ENCODE data around the gene MADCAM1.

DNA sequence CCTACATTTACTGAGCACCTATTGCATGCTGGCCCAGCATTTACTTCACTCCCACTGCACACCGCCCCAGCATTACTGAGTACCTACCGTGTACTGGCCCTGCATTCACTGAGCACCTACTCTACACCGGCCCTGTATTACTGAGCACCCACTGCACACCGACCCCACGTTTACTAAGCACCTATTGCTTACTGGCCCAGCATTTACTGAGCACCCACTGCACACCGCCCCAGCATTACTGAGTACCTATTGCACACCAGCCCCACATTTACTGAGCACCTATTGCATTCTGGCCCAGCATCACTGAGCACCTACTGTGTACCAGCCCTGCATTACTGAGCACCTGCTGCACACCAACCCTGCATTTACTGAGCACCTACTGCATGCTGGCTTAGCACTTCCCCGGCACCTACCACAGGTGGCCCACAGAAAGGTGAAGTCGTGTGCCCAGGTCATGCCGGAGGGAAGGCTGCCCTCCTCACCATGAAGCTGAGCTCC lies 17.9 kb downstream of the MADCAM1 start:
- TF ChIP-seq ZNF565 (CRISPR knock-in tag; conservative IDR thresholded peaks at IDR 0.05; ENCODE audit: low read depth) (no peak), CSDC2 (CRISPR knock-in tag; IDR thresholded peaks at IDR 0.05) (no peak), ZFP30 (CRISPR knock-in tag; IDR thresholded peaks at IDR 0.05) (no peak), ZFP3 (CRISPR knock-in tag; IDR thresholded peaks at IDR 0.05) (no peak), ARNTL (CRISPR knock-in tag; IDR thresholded peaks at IDR 0.05; ENCODE audit: borderline replicate concordance, low read depth) (no peak), SNAI2 (CRISPR knock-in tag; IDR thresholded peaks at IDR 0.05) (no peak), TOX (CRISPR knock-in tag; IDR thresholded peaks at IDR 0.05; ENCODE audit: borderline replicate concordance) (no peak), GLIS3 (CRISPR knock-in tag; IDR thresholded peaks at IDR 0.05) (no peak), ZNF8 (CRISPR knock-in tag; IDR thresholded peaks at IDR 0.05) (no peak), ZNF70 (CRISPR knock-in tag; IDR thresholded peaks at IDR 0.05) (no peak)
- TF ChIP-seq, protein P1, sequence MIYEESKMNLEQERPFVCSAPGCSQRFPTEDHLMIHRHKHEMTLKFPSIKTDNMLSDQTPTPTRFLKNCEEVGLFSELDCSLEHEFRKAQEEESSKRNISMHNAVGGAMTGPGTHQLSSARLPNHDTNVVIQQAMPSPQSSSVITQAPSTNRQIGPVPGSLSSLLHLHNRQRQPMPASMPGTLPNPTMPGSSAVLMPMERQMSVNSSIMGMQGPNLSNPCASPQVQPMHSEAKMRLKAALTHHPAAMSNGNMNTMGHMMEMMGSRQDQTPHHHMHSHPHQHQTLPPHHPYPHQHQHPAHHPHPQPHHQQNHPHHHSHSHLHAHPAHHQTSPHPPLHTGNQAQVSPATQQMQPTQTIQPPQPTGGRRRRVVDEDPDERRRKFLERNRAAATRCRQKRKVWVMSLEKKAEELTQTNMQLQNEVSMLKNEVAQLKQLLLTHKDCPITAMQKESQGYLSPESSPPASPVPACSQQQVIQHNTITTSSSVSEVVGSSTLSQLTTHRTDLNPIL (CRISPR knock-in tag; IDR thresholded peaks at IDR 0.05; ENCODE audit: low read depth), result no peak
- TF ChIP-seq, protein P2, sequence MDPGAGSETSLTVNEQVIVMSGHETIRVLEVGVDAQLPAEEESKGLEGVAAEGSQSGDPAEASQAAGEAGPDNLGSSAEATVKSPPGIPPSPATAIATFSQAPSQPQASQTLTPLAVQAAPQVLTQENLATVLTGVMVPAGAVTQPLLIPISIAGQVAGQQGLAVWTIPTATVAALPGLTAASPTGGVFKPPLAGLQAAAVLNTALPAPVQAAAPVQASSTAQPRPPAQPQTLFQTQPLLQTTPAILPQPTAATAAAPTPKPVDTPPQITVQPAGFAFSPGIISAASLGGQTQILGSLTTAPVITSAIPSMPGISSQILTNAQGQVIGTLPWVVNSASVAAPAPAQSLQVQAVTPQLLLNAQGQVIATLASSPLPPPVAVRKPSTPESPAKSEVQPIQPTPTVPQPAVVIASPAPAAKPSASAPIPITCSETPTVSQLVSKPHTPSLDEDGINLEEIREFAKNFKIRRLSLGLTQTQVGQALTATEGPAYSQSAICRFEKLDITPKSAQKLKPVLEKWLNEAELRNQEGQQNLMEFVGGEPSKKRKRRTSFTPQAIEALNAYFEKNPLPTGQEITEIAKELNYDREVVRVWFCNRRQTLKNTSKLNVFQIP (CRISPR knock-in tag; IDR thresholded peaks at IDR 0.05; ENCODE audit: borderline replicate concordance, low read depth), result no peak
- TF ChIP-seq, protein P3, sequence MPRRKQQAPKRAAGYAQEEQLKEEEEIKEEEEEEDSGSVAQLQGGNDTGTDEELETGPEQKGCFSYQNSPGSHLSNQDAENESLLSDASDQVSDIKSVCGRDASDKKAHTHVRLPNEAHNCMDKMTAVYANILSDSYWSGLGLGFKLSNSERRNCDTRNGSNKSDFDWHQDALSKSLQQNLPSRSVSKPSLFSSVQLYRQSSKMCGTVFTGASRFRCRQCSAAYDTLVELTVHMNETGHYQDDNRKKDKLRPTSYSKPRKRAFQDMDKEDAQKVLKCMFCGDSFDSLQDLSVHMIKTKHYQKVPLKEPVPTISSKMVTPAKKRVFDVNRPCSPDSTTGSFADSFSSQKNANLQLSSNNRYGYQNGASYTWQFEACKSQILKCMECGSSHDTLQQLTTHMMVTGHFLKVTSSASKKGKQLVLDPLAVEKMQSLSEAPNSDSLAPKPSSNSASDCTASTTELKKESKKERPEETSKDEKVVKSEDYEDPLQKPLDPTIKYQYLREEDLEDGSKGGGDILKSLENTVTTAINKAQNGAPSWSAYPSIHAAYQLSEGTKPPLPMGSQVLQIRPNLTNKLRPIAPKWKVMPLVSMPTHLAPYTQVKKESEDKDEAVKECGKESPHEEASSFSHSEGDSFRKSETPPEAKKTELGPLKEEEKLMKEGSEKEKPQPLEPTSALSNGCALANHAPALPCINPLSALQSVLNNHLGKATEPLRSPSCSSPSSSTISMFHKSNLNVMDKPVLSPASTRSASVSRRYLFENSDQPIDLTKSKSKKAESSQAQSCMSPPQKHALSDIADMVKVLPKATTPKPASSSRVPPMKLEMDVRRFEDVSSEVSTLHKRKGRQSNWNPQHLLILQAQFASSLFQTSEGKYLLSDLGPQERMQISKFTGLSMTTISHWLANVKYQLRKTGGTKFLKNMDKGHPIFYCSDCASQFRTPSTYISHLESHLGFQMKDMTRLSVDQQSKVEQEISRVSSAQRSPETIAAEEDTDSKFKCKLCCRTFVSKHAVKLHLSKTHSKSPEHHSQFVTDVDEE (CRISPR knock-in tag; IDR thresholded peaks at IDR 0.05), result no peak
- TF ChIP-seq, protein P4, sequence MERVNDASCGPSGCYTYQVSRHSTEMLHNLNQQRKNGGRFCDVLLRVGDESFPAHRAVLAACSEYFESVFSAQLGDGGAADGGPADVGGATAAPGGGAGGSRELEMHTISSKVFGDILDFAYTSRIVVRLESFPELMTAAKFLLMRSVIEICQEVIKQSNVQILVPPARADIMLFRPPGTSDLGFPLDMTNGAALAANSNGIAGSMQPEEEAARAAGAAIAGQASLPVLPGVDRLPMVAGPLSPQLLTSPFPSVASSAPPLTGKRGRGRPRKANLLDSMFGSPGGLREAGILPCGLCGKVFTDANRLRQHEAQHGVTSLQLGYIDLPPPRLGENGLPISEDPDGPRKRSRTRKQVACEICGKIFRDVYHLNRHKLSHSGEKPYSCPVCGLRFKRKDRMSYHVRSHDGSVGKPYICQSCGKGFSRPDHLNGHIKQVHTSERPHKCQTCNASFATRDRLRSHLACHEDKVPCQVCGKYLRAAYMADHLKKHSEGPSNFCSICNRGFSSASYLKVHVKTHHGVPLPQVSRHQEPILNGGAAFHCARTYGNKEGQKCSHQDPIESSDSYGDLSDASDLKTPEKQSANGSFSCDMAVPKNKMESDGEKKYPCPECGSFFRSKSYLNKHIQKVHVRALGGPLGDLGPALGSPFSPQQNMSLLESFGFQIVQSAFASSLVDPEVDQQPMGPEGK (CRISPR knock-in tag; IDR thresholded peaks at IDR 0.05; ENCODE audit: borderline replicate concordance), result no peak
